Breast epithelium (tissue), 4 donors: ENCODE results near the gene TEX35. TPM values are rescaled to one million over a fixed set of nuclear protein-coding genes. Genes with fewer than 3 reads are reported as not detected.

Experiments used
- DNase-seq, 2 donors: peaks; one replicate each; pipeline ENCODE4 v3.0.0-alpha.2; 2019; ENCODE audit warnings: low spot score in 2 of 2
- H3K27ac ChIP-seq, 2 donors: fragments of 200-600 bp; sonication (generic) in 1 of 2; one replicate each; pipeline ENCODE4 v1.5.1; 2016 to 2019; ENCODE audit warnings: mild to moderate bottlenecking in 1 of 2
- H3K27me3 ChIP-seq, 2 donors: fragments of 200-600 bp; sonication (generic) in 1 of 2; one replicate each; pipeline versions ENCODE4 v1.5.1 to v1.6.0; 2017 to 2019; ENCODE audit warnings: control low read depth in 1 of 2, mild to moderate bottlenecking in 1 of 2
- H3K36me3 ChIP-seq: fragments of 200-600 bp; one replicate; pipeline ENCODE4 v1.5.1; 2019
- H3K4me1 ChIP-seq, 2 donors: fragments of 200-600 bp; sonication (generic); one replicate each; pipeline ENCODE4 v1.5.1; 2016 to 2019; ENCODE audit warnings: control low read depth in 1 of 2
- H3K4me3 ChIP-seq, 3 donors: fragments of 200-600 bp; sonication (generic); 1 replicate in 2 of 3; 2 replicates in 1 of 3; pipeline ENCODE4 v1.5.1; 2016 to 2019; ENCODE audit warnings: mild to moderate bottlenecking in 3 of 3, moderate library complexity in 2 of 3
- H3K9me3 ChIP-seq, 2 donors: fragments of 200-600 bp; sonication (generic) in 1 of 2; one replicate each; pipeline ENCODE4 v1.5.1; 2016 to 2019; ENCODE audit warnings: control low read depth in 1 of 2
- CTCF ChIP-seq, 3 donors: fragments of 450-650 bp; IDR thresholded peaks; one replicate each; pipeline ENCODE4 v1.5.1; 2016 to 2017; ENCODE audit warnings: antibody characterized with exemption in 3 of 3, mild to moderate bottlenecking in 3 of 3, moderate library complexity in 3 of 3
- POLR2A ChIP-seq: fragments of 450-650 bp; IDR thresholded peaks from one replicate; pipeline ENCODE4 v1.6.1; 2016; ENCODE audit warnings: antibody characterized with exemption, mild to moderate bottlenecking, moderate library complexity
- POLR2AphosphoS5 ChIP-seq, 3 donors: sonication (generic); formaldehyde crosslinking; IDR thresholded peaks; one replicate each; pipeline ENCODE4 v1.6.1; 2017; ENCODE audit warnings: antibody characterized with exemption in 3 of 3
- intact Hi-C: fragments of 100-400 bp; cut with DNase I; formaldehyde crosslinking; loops from one replicate; pipeline ENCODE4 v1.15.1; 2023; ENCODE audit warnings: low total_unique reads
- total RNA-seq, 3 donors: library from RNA; depleted of rRNA; stranded (reverse); fragments of >200 nt; gene quantifications; one replicate each; pipeline ENCODE4 v1.1.0, GENCODE V29; 2016

The TEX35 gene
- total RNA-seq, 3 donors from 2014 or later: not detected

- intact Hi-C loops: loop anchor here (10.0 kb wide), 1 partner anchor 483 kb away; no protein-coding TSS in a partner anchor
- Histone ChIP-seq H3K27ac (no peak overlapping the region), H3K27me3 (no peaks in the 10 kb centered on the region), H3K4me3 (peak overlapping the region in 1 of 3 donors; percentile 4), H3K9me3 (no peaks in the 10 kb centered on the region), H3K4me1 (no peaks in the 10 kb centered on the region), H3K36me3 (no peaks in the 10 kb centered on the region)
- DNase-seq: no peak
- TF ChIP-seq POLR2A (no peak), POLR2AphosphoS5 (IDR thresholded peaks at IDR 0.05) (no peak), CTCF (IDR thresholded peaks at IDR 0.05) (no peak)
These were observed 19.0 kb downstream of the TEX35 start for GRCh38 chr1:178531887-178532286.

- H3K4me1 ChIP-seq: no peaks in the 10 kb centered on the region
- H3K27me3 ChIP-seq: no peaks in the 10 kb centered on the region
- H3K36me3 ChIP-seq: no peaks in the 10 kb centered on the region
- H3K27ac ChIP-seq: no peak overlapping the region
- H3K4me3 ChIP-seq: peak overlapping the region in 1 of 3 donors; percentile 4
- intact Hi-C loops: loop anchor here (10.0 kb wide), 1 partner anchor 482 kb away; no protein-coding TSS in a partner anchor
- TF ChIP-seq CTCF (IDR thresholded peaks at IDR 0.05) (peak; percentile 74 to 93 (median 89)), POLR2AphosphoS5 (IDR thresholded peaks at IDR 0.05) (no peak)
- no peaks in the 10 kb centered on the region for H3K9me3 ChIP-seq
- peak; percentile 67 to 85 for DNase-seq
These were observed 19.5 kb downstream of the TEX35 start for GRCh38 chr1:178532392-178532791.

- Histone ChIP-seq H3K27ac (no peak overlapping the region), H3K4me3 (no peak overlapping the region), H3K27me3 (no peaks in the 10 kb centered on the region), H3K36me3 (no peaks in the 10 kb centered on the region), H3K9me3 (no peaks in the 10 kb centered on the region), H3K4me1 (no peaks in the 10 kb centered on the region)
- no peak for DNase-seq
- intact Hi-C loops: loop anchor here (10.0 kb wide), 1 partner anchor 481 kb away; no protein-coding TSS in a partner anchor
- TF ChIP-seq POLR2AphosphoS5 (IDR thresholded peaks at IDR 0.05) (no peak), POLR2A (no peak), CTCF (IDR thresholded peaks at IDR 0.05) (no peak)
These were observed 20.4 kb downstream of the TEX35 start for GRCh38 chr1:178533121-178533946.

GRCh38 chr1:178534137-178534868 is 21.4 kb downstream of the TEX35 start:
- TF ChIP-seq CTCF (IDR thresholded peaks at IDR 0.05) (no peak), POLR2A (no peak), POLR2AphosphoS5 (IDR thresholded peaks at IDR 0.05) (no peak)
- Histone ChIP-seq H3K36me3 (no peaks in the 10 kb centered on the region), H3K27ac (no peak overlapping the region), H3K27me3 (no peaks in the 10 kb centered on the region), H3K4me3 (no peak overlapping the region), H3K9me3 (no peaks in the 10 kb centered on the region), H3K4me1 (no peaks in the 10 kb centered on the region)
- no peak for DNase-seq
- intact Hi-C loops: loop anchor here (10.0 kb wide), 1 partner anchor 480 kb away; no protein-coding TSS in a partner anchor
